ENCODE results near the gene RNF141.

RNF141 gene

GRCh38 chr11:10462746-10463300 is 78.2 kb downstream of the RNF141 start:
- H3K4me3 ChIP-seq (ENCODE audit: low read length) = no peak overlapping the region

More at GRCh38 chr11:10462746-10463300, 78.2 kb downstream of the RNF141 start:
- DNase-seq (ENCODE audit: low read depth, low spot score) = no peak
